SK-N-SH treated with all-trans-retinoic acid at 6 μM for 48 hours (cell line): Measurements from ENCODE around the gene WIPI1.

Source experiments
- ATAC-seq: fragments of 200-7000 bp; cut with Tn5 transposase; 3 replicates; pipeline ENCODE4 v1.9.1; 2020; ENCODE audit warnings: mild to moderate bottlenecking, moderate library complexity
- ARNTL ChIP-seq: fragments of 450-650 bp; formaldehyde crosslinking; IDR thresholded peaks from 2 replicates; pipeline ENCODE4 v1.5.0; 2020; ENCODE audit warnings: low read depth, mild to moderate bottlenecking, moderate library complexity, borderline replicate concordance
- BACH2 ChIP-seq: fragments of 250-450 bp; sonication (Bioruptor Pico); IDR thresholded peaks from 2 replicates; pipeline ENCODE4 v1.9.0; 2021; ENCODE audit warnings: mild to moderate bottlenecking, borderline replicate concordance
- CSDC2 ChIP-seq: fragments of 250-450 bp; sonication (Bioruptor Pico); IDR thresholded peaks from 2 replicates; pipeline ENCODE4 v1.5.0; 2020; ENCODE audit warnings: mild to moderate bottlenecking, moderate library complexity
- ESRRG ChIP-seq: fragments of 250-450 bp; sonication (Bioruptor Pico); IDR thresholded peaks from 2 replicates; pipeline ENCODE4 v1.6.1; 2021; ENCODE audit warnings: mild to moderate bottlenecking
- ISL1 ChIP-seq: fragments of 250-450 bp; sonication (Bioruptor Pico); IDR thresholded peaks from 2 replicates; pipeline ENCODE4 v2.1.2; 2022; ENCODE audit warnings: mild to moderate bottlenecking, moderate library complexity
- OSR1 ChIP-seq: fragments of 250-450 bp; sonication (Bioruptor Pico); IDR thresholded peaks from 2 replicates; pipeline ENCODE4 v1.8.0; 2022; ENCODE audit warnings: moderate library complexity, mild to moderate bottlenecking, inconsistent platforms
- PPARA ChIP-seq: fragments of 250-450 bp; sonication (Bioruptor Pico); IDR thresholded peaks from 2 replicates; pipeline ENCODE4 v1.5.0; 2020; ENCODE audit warnings: mild to moderate bottlenecking, borderline replicate concordance
- RARB ChIP-seq: fragments of 250-450 bp; sonication (Bioruptor Pico); IDR thresholded peaks from 2 replicates; pipeline ENCODE4 v1.8.0; 2021; ENCODE audit warnings: mild to moderate bottlenecking, moderate library complexity
- SNAI2 ChIP-seq: fragments of 250-450 bp; sonication (Bioruptor Pico); IDR thresholded peaks from 2 replicates; pipeline ENCODE4 v1.5.0; 2020; ENCODE audit warnings: mild to moderate bottlenecking, moderate library complexity
- TCF4 ChIP-seq: fragments of 250-450 bp; sonication (Bioruptor Pico); IDR thresholded peaks from 2 replicates; pipeline ENCODE4 v1.8.0; 2021; ENCODE audit warnings: mild to moderate bottlenecking, moderate library complexity, borderline replicate concordance
- ZC3H10 ChIP-seq: fragments of 250-450 bp; sonication (Bioruptor Pico); IDR thresholded peaks from 2 replicates; pipeline ENCODE4 v1.5.1; 2021; ENCODE audit warnings: mild to moderate bottlenecking, moderate library complexity
- ZFP3 ChIP-seq: fragments of 250-450 bp; sonication (Bioruptor Pico); IDR thresholded peaks from 2 replicates; pipeline ENCODE4 v1.5.0; 2020; ENCODE audit warnings: mild to moderate bottlenecking, moderate library complexity
- ZFP30 ChIP-seq: fragments of 450-650 bp; formaldehyde crosslinking; IDR thresholded peaks from 2 replicates; pipeline ENCODE4 v1.5.0; 2022; ENCODE audit warnings: mild to moderate bottlenecking, moderate library complexity
- ZNF565 ChIP-seq: fragments of 450-650 bp; formaldehyde crosslinking; conservative IDR thresholded peaks from 2 replicates; pipeline ENCODE4 v1.5.0; 2020; ENCODE audit warnings: low read depth, mild to moderate bottlenecking, moderate library complexity
- ZNF70 ChIP-seq: fragments of 450-650 bp; formaldehyde crosslinking; IDR thresholded peaks from 2 replicates; pipeline ENCODE4 v1.5.0; 2020; ENCODE audit warnings: mild to moderate bottlenecking, moderate library complexity
- ZNF8 ChIP-seq: fragments of 450-650 bp; formaldehyde crosslinking; IDR thresholded peaks from 2 replicates; pipeline ENCODE4 v1.5.0; 2020; ENCODE audit warnings: mild to moderate bottlenecking, moderate library complexity
- TF ChIP-seq, protein P1 (sequence below): fragments of 250-450 bp; sonication (Bioruptor Pico); IDR thresholded peaks from 2 replicates; pipeline ENCODE4 v1.8.0; 2020; ENCODE audit warnings: mild to moderate bottlenecking, moderate library complexity, borderline replicate concordance
- TF ChIP-seq, protein P2 (sequence below): fragments of 250-450 bp; sonication (Bioruptor Pico); IDR thresholded peaks from 2 replicates; pipeline ENCODE4 v1.5.1; 2021; ENCODE audit warnings: mild to moderate bottlenecking, moderate library complexity
- TF ChIP-seq, protein P3 (sequence below): fragments of 250-450 bp; sonication (Bioruptor Pico); IDR thresholded peaks from 2 replicates; pipeline ENCODE4 v1.5.0; 2020; ENCODE audit warnings: mild to moderate bottlenecking, moderate library complexity
- TF ChIP-seq, protein P4 (sequence below): fragments of 250-450 bp; sonication (Bioruptor Pico); IDR thresholded peaks from 2 replicates; pipeline ENCODE4 v1.8.0; 2021; ENCODE audit warnings: low read depth, mild to moderate bottlenecking, moderate library complexity, borderline replicate concordance
- TF ChIP-seq, protein P5 (sequence below): fragments of 250-450 bp; sonication (Bioruptor Pico); IDR thresholded peaks from 2 replicates; pipeline ENCODE4 v1.5.1; 2020; ENCODE audit warnings: low read depth, mild to moderate bottlenecking, moderate library complexity

The WIPI1 gene

DNA sequence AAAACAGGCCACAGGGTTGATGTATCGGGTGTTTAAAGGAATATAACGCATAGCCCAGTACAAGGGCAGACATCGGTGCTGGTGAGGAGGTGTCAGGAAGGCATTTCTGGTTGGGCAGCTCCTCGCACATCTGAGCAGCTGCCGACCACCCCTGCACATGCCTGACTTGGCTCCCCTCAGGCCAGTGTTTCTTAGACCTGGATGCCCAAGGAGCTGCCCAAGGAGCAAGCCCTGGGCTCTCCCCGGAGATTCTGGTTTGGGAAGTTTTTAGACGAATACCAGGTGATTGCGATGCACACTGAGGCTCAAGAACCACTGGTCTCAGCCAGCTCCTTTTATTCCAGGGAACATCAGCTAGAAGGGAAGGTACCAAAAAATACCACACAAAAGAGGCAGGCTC, 11.6 kb downstream of the WIPI1 start:
- no peak for ATAC-seq
- TF ChIP-seq, protein P1, sequence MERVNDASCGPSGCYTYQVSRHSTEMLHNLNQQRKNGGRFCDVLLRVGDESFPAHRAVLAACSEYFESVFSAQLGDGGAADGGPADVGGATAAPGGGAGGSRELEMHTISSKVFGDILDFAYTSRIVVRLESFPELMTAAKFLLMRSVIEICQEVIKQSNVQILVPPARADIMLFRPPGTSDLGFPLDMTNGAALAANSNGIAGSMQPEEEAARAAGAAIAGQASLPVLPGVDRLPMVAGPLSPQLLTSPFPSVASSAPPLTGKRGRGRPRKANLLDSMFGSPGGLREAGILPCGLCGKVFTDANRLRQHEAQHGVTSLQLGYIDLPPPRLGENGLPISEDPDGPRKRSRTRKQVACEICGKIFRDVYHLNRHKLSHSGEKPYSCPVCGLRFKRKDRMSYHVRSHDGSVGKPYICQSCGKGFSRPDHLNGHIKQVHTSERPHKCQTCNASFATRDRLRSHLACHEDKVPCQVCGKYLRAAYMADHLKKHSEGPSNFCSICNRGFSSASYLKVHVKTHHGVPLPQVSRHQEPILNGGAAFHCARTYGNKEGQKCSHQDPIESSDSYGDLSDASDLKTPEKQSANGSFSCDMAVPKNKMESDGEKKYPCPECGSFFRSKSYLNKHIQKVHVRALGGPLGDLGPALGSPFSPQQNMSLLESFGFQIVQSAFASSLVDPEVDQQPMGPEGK (CRISPR knock-in tag) = no peak
- TF ChIP-seq SNAI2 (CRISPR knock-in tag) (no peak), ARNTL (CRISPR knock-in tag) (no peak), ZFP30 (CRISPR knock-in tag) (no peak), TCF4 (CRISPR knock-in tag) (no peak), PPARA (no peak), BACH2 (no peak), CSDC2 (CRISPR knock-in tag) (no peak), ZNF8 (CRISPR knock-in tag) (no peak), ZC3H10 (no peak)
- TF ChIP-seq, protein P2, sequence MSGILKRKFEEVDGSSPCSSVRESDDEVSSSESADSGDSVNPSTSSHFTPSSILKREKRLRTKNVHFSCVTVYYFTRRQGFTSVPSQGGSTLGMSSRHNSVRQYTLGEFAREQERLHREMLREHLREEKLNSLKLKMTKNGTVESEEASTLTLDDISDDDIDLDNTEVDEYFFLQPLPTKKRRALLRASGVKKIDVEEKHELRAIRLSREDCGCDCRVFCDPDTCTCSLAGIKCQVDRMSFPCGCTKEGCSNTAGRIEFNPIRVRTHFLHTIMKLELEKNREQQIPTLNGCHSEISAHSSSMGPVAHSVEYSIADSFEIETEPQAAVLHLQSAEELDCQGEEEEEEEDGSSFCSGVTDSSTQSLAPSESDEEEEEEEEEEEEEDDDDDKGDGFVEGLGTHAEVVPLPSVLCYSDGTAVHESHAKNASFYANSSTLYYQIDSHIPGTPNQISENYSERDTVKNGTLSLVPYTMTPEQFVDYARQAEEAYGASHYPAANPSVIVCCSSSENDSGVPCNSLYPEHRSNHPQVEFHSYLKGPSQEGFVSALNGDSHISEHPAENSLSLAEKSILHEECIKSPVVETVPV (CRISPR knock-in tag) = no peak
- TF ChIP-seq, protein P3, sequence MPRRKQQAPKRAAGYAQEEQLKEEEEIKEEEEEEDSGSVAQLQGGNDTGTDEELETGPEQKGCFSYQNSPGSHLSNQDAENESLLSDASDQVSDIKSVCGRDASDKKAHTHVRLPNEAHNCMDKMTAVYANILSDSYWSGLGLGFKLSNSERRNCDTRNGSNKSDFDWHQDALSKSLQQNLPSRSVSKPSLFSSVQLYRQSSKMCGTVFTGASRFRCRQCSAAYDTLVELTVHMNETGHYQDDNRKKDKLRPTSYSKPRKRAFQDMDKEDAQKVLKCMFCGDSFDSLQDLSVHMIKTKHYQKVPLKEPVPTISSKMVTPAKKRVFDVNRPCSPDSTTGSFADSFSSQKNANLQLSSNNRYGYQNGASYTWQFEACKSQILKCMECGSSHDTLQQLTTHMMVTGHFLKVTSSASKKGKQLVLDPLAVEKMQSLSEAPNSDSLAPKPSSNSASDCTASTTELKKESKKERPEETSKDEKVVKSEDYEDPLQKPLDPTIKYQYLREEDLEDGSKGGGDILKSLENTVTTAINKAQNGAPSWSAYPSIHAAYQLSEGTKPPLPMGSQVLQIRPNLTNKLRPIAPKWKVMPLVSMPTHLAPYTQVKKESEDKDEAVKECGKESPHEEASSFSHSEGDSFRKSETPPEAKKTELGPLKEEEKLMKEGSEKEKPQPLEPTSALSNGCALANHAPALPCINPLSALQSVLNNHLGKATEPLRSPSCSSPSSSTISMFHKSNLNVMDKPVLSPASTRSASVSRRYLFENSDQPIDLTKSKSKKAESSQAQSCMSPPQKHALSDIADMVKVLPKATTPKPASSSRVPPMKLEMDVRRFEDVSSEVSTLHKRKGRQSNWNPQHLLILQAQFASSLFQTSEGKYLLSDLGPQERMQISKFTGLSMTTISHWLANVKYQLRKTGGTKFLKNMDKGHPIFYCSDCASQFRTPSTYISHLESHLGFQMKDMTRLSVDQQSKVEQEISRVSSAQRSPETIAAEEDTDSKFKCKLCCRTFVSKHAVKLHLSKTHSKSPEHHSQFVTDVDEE = no peak
- TF ChIP-seq, all 23 proteins: peak for 0

DNA sequence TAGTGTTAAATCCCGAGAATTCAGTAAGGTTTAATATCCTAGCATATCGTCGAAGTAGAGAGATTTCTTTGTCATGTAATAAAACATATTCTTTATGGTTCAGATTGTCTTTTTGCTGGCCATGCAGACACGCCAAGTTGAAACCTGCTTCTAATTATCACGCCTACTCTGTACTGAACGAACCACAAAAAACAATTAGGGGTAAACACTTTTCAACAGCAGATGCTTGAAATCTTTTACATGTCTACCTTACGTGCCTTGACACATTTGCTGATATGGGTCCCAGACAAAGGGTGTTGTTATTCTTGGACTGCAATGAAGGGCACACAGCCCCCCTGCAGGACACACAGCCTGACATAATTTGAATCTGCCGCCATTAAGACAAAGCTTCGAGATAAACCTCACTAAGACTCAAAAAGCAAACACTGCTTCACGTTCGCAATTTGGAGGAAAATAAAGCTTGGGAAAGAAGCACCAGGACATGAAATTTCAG, 13.3 kb downstream of the WIPI1 start:
- TF ChIP-seq ZNF8 (CRISPR knock-in tag) = no peak
- TF ChIP-seq, protein P4, sequence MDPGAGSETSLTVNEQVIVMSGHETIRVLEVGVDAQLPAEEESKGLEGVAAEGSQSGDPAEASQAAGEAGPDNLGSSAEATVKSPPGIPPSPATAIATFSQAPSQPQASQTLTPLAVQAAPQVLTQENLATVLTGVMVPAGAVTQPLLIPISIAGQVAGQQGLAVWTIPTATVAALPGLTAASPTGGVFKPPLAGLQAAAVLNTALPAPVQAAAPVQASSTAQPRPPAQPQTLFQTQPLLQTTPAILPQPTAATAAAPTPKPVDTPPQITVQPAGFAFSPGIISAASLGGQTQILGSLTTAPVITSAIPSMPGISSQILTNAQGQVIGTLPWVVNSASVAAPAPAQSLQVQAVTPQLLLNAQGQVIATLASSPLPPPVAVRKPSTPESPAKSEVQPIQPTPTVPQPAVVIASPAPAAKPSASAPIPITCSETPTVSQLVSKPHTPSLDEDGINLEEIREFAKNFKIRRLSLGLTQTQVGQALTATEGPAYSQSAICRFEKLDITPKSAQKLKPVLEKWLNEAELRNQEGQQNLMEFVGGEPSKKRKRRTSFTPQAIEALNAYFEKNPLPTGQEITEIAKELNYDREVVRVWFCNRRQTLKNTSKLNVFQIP (CRISPR knock-in tag) = no peak
- no peak for TF ChIP-seq ZNF565
- no peak for TF ChIP-seq RARB (CRISPR knock-in tag)
- no peak for TF ChIP-seq TCF4 (CRISPR knock-in tag)
- TF ChIP-seq ZFP30 (CRISPR knock-in tag) = no peak
- TF ChIP-seq ZC3H10 = no peak
- no peak for TF ChIP-seq ZNF70 (CRISPR knock-in tag)
- TF ChIP-seq ZFP3 (CRISPR knock-in tag) = no peak
- TF ChIP-seq BACH2 = no peak
- TF ChIP-seq ISL1 (CRISPR knock-in tag) = no peak
- TF ChIP-seq, protein P2 (CRISPR knock-in tag) = no peak
- no peak for TF ChIP-seq OSR1
- TF ChIP-seq, protein P1 (CRISPR knock-in tag) = no peak
- no peak for TF ChIP-seq PPARA
- no peak for TF ChIP-seq ARNTL (CRISPR knock-in tag)
- no peak for TF ChIP-seq ESRRG (CRISPR knock-in tag)
- TF ChIP-seq, protein P3 = no peak
- no peak for TF ChIP-seq CSDC2 (CRISPR knock-in tag)
- TF ChIP-seq, protein P5, sequence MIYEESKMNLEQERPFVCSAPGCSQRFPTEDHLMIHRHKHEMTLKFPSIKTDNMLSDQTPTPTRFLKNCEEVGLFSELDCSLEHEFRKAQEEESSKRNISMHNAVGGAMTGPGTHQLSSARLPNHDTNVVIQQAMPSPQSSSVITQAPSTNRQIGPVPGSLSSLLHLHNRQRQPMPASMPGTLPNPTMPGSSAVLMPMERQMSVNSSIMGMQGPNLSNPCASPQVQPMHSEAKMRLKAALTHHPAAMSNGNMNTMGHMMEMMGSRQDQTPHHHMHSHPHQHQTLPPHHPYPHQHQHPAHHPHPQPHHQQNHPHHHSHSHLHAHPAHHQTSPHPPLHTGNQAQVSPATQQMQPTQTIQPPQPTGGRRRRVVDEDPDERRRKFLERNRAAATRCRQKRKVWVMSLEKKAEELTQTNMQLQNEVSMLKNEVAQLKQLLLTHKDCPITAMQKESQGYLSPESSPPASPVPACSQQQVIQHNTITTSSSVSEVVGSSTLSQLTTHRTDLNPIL = no peak
- ATAC-seq = no peak
